Neutrophil (primary cell): ENCODE measurements around the gene KRTAP12-3.

Experiments
- H3K27ac ChIP-seq: fragments of 200-600 bp; sonication (generic); 2 replicates; pipeline ENCODE4 v1.5.1; 2016; ENCODE audit warnings: mild to moderate bottlenecking, moderate library complexity
- H3K27me3 ChIP-seq: fragments of 200-600 bp; sonication (generic); 2 replicates; pipeline ENCODE4 v1.6.0; 2016; ENCODE audit warnings: mild to moderate bottlenecking
- H3K36me3 ChIP-seq: fragments of 200-600 bp; sonication (generic); 2 replicates; pipeline ENCODE4 v1.5.1; 2017
- H3K4me1 ChIP-seq, 2 experiments: fragments of 200-600 bp in 1 of 2; sonication (generic) in 1 of 2; 1 replicate in 1 of 2; 2 replicates in 1 of 2; pipeline versions ENCODE4 v1.5.1 to v1.6.1; 2013 to 2016; ENCODE audit warnings: low read depth in 1 of 2, low read length in 1 of 2, mild to moderate bottlenecking in 1 of 2, moderate library complexity in 1 of 2; ENCODE audit not compliant: control insufficient read depth in 1 of 2, insufficient read depth in 1 of 2
- H3K4me3 ChIP-seq, 2 experiments: fragments of 200-600 bp in 1 of 2; sonication (generic) in 1 of 2; 1 replicate in 1 of 2; 2 replicates in 1 of 2; pipeline ENCODE4 v1.5.1; 2013 to 2016; ENCODE audit warnings: low read depth in 1 of 2, low read length in 1 of 2, mild to moderate bottlenecking in 1 of 2, moderate library complexity in 1 of 2
- H3K9me3 ChIP-seq: fragments of 200-600 bp; sonication (generic); 2 replicates; pipeline ENCODE4 v1.5.1; 2016
- CTCF ChIP-seq: fragments of 200-600 bp; sonication (generic); IDR thresholded peaks from 2 replicates; pipeline ENCODE4 v1.5.1; 2016; ENCODE audit warnings: antibody characterized with exemption

The KRTAP12-3 gene

GRCh38 chr21:44664691-44665090 lies 7.0 kb downstream of the KRTAP12-3 start:
- H3K27ac ChIP-seq = no peak overlapping the region
- H3K4me1 ChIP-seq = no peaks in the 10 kb centered on the region
- no peak for TF ChIP-seq CTCF
- peaks cover 4% of the 10 kb centered on the region for H3K27me3 ChIP-seq
- H3K9me3 ChIP-seq = no peaks in the 10 kb centered on the region
- no peaks in the 10 kb centered on the region for H3K36me3 ChIP-seq
- no peak overlapping the region for H3K4me3 ChIP-seq

GRCh38 chr21:44666401-44667320 lies 8.9 kb downstream of the KRTAP12-3 start, which contains the start of gene KRTAP12-2:
KRTAP12-2 (minus strand) TSS chr21:44666927; CDS start chr21:44666886, 41 bp downstream.
- Histone ChIP-seq H3K27me3 (peaks cover 4% of the 10 kb centered on the region), H3K27ac (no peak within 1 kb of the TSS), H3K9me3 (peaks cover 8% of the 10 kb centered on the region), H3K36me3 (no peaks in the 10 kb centered on the region), H3K4me3 (no peak within 1 kb of the TSS), H3K4me1 (no peaks in the 10 kb centered on the region)
- TF ChIP-seq CTCF = no peak

GRCh38 chr21:44667612-44668011 lies 9.9 kb downstream of the KRTAP12-3 start:
- H3K36me3 ChIP-seq = no peaks in the 10 kb centered on the region
- H3K9me3 ChIP-seq = peaks cover 10% of the 10 kb centered on the region
- TF ChIP-seq CTCF = no peak
- peaks cover 4% of the 10 kb centered on the region for H3K27me3 ChIP-seq
- H3K27ac ChIP-seq = no peak overlapping the region
- no peak overlapping the region for H3K4me3 ChIP-seq
- no peaks in the 10 kb centered on the region for H3K4me1 ChIP-seq

- no peak for TF ChIP-seq CTCF
- Histone ChIP-seq H3K9me3 (peaks cover 10% of the 10 kb centered on the region), H3K36me3 (no peaks in the 10 kb centered on the region), H3K4me1 (no peaks in the 10 kb centered on the region), H3K27me3 (peaks cover 4% of the 10 kb centered on the region), H3K27ac (no peak overlapping the region), H3K4me3 (no peak overlapping the region)
Measured at GRCh38 chr21:44670642-44671432, 13.1 kb downstream of the KRTAP12-3 start.

- H3K27ac ChIP-seq = no peak overlapping the region
- H3K36me3 ChIP-seq = no peaks in the 10 kb centered on the region
- peaks cover 4% of the 10 kb centered on the region for H3K27me3 ChIP-seq
- H3K4me1 ChIP-seq = no peaks in the 10 kb centered on the region
- no peak for TF ChIP-seq CTCF
- peaks cover 10% of the 10 kb centered on the region for H3K9me3 ChIP-seq
- no peak overlapping the region for H3K4me3 ChIP-seq
Measured at GRCh38 chr21:44671911-44672310, 14.2 kb downstream of the KRTAP12-3 start.
